Epithelial cell of alveolus of lung (primary cell): ENCODE data around the gene CTU2. TPM values are rescaled to one million over a fixed set of nuclear protein-coding genes. Genes with fewer than 3 reads are reported as not detected.

ENCODE experiments used
- total RNA-seq: library from RNA; depleted of rRNA; stranded (reverse); fragments of >200 nt; gene quantifications from 2 replicates; pipeline ENCODE4 v1.2.1, GENCODE V29; 2015

Gene CTU2
- 13.6 and 20.8 TPM in 2 replicates for total RNA-seq

DNA sequence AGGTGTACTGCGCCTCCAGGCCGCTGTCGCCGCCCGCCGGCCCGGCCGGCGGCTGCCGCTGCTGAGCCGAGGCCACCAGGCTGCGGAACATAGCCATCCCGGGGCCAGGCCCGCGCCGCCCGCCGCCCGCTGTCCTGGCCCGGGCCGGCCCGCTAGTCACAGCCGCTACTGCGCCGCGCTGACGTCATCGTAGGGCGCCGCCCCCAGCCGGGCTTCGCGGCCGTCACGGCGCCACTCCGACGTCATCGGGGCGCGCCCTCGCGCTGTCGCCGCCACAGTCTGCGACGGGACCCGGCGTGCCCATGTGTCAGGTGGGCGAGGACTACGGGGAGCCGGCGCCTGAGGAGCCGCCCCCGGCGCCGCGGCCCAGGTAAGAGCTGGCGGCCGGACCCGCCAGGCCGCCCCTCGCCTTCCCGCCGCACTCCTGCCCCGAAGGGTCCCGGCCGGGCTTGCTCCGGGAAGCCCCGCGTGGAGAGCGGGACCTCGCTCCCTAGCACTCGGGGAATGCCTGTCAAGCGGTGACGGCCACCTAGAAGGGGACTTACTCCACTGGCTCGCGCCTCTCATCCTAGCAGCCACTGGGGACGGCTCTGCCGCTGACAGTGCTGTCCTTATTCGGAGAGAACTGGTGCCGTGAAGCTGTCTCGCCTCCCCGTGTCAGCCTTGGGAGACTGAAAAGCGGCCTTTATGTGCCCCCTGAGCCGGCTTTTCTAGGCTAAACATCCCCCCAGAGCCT, at the start of gene CTU2, which contains the start of gene RNF166:
Gene CTU2, plus strand, starts transcription at position 275 of the 736 bp plus-strand sequence. Its CDS starts 28 bp downstream, at position 303.
Gene RNF166, minus strand, starts transcription at position 180 of the 736 bp plus-strand sequence. Its CDS starts 83 bp downstream, at position 97.

DNA sequence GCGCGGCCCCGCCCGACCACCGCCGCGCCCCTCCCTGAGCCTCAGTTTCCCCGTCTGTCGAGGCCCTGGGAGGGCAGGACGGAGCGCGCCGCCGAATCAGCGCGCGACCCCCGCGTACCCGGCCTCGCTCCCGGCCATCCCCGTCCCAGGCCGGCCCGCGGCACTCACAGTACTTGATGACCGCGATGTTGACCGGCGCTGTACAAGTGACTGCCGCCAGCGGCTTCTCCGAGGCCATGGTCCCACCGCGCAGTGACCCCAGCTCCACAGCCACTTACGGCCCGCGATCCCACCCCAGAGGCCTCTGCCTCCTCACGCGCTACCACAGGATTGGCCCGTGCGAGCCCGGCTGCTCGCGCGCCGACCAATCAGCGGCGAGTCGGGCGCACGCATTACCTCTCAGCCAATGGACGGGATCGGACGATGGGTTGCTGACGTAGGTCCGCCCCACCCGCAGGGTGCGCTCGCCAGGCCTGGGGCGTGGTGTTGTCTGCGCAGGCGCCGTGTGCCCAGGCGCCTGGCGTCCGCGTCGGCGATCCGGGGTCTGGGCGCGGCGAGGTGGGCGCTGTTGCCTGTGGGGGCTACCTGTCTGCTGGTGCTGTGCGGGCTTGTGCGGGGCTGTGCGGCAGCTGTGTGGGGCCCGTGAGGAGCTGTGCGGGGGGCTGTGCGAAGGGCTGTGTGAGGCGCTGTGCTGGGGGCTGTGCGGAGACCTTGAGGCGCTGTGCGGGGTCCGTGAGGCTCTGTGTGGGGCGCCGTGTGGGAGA, 43.3 kb upstream of the CTU2 start, which contains the start of gene MVD:
Gene MVD, minus strand, starts transcription at position 249 of the 764 bp plus-strand sequence. Its CDS starts 11 bp downstream, at position 238.

DNA sequence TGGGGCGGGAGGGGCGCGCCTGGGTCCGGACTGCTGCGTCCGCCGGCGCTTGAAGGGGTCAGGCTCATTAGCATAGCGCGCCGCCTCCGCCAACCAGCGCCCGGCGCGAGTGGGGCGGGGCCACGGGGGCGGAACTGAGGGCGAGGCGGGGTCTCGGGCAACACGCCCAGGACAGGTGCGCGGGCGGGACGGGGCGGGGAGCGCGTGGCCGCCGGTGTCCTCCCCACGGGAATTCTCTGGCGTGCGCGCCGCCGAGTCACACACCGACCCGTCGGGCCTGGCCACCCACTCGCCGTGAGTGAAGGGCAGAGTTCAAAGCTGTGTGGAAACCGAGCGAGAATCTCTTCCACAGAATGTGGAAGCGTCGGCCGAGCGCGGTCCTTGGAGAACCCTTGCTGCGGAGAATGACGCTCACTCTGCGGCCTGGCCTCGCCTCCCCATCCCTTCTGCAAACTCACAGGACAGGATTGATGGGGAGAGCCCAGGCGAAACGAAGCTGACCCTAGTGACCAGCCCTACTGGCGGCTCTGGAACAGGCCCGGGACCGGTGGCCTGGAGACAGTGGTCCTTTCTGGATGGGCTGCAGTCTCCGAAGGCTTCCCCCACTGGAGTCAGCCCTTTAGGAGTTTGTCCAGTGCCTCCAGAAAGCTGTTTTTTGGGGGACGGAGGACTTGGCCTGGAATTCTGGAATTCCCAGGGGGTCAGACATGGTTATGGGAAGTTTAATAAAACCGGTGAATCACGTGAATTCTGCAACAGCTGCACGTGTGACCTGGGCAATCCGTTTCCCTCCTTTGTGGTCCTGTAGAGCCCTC, 19.7 kb upstream of the CTU2 start, which contains the start of gene SNAI3:
Gene SNAI3, minus strand, starts transcription at position 69 of the 815 bp plus-strand sequence. CDS start 101 bp downstream, outside the sequence.

Other genes starting within 250 kb of the CTU2 start
- 13.1 and 23.2 TPM in 2 replicates for gene ZC3H18, start 136.1 kb upstream of the CTU2 start, total RNA-seq
- gene IL17C, start 67.9 kb upstream of the CTU2 start, total RNA-seq: 1.3 TPM in 1 of 2 replicates, not detected in the other
- gene CYBA, start 55.5 kb upstream of the CTU2 start, total RNA-seq: 229 and 600 TPM in 2 replicates
- 40.2 and 140 TPM in 2 replicates for gene MVD, start 43.4 kb upstream of the CTU2 start, total RNA-seq
- gene SNAI3, start 20.0 kb upstream of the CTU2 start, total RNA-seq: 0.26 TPM in 1 of 2 replicates, not detected in the other
- 28.7 and 34.6 TPM in 2 replicates for gene RNF166, start 95 bp upstream of the CTU2 start, total RNA-seq
- gene PIEZO1, start 78.7 kb downstream of the CTU2 start, total RNA-seq: 63.6 and 160 TPM in 2 replicates
- 35.5 and 36.7 TPM in 2 replicates for gene CDT1, start 97.3 kb downstream of the CTU2 start, total RNA-seq
- gene APRT, start 105.4 kb downstream of the CTU2 start, total RNA-seq: 111 and 212 TPM in 2 replicates
- 19.0 and 40.9 TPM in 2 replicates for gene GALNS, start 150.4 kb downstream of the CTU2 start, total RNA-seq
- 32.6 and 40.5 TPM in 2 replicates for gene TRAPPC2L, start 150.6 kb downstream of the CTU2 start, total RNA-seq
- not detected in 2 replicates for gene PABPN1L, start 160.2 kb downstream of the CTU2 start, total RNA-seq